GM13976 (cell line): ENCODE data around the gene GNG7.

Experiments used
- DNase-seq: peaks from one replicate; pipeline ENCODE4 v3.0.0; 2012; ENCODE audit warnings: low spot score
- CTCF ChIP-seq: IDR thresholded peaks from 2 replicates; pipeline ENCODE4 v1.5.1; 2012; ENCODE audit warnings: borderline replicate concordance, mild to moderate bottlenecking; ENCODE audit not compliant: insufficient read depth; ENCODE audit errors: extremely low read depth, missing control alignments, control extremely low read depth
- in situ Hi-C: fragments of 300-500 bp; cut with MboI; formaldehyde crosslinking; loops from one replicate; pipeline ENCODE4 v1.12.0; 2022; ENCODE audit warnings: low sequenced_read_pairs, mixed read lengths, inconsistent platforms; ENCODE audit not compliant: unreplicated experiment

GNG7 gene

GRCh38 chr19:2516727-2517126, 185.8 kb downstream of the GNG7 start:
- in situ Hi-C loops: no loop called here

GRCh38 chr19:2514981-2515518, 187.4 kb downstream of the GNG7 start:
- in situ Hi-C loops: no loop called here
- TF ChIP-seq CTCF: no peak
- no peak for DNase-seq

More at GRCh38 chr19:2516727-2517126, 185.8 kb downstream of the GNG7 start:
- no peak for TF ChIP-seq CTCF
- DNase-seq: no peak

- in situ Hi-C loops: no loop called here
- DNase-seq: no peak
- TF ChIP-seq CTCF: no peak
Observed at GRCh38 chr19:2512523-2513431, 189.7 kb downstream of the GNG7 start.

GRCh38 chr19:2511991-2512390, 190.5 kb downstream of the GNG7 start:
- in situ Hi-C loops: no loop called here
- no peak for TF ChIP-seq CTCF
- peak; percentile 65 for DNase-seq

- in situ Hi-C loops: no loop called here
- no peak for TF ChIP-seq CTCF
- DNase-seq: no peak
Observed at GRCh38 chr19:2511570-2511969, 190.9 kb downstream of the GNG7 start.

- no peak for TF ChIP-seq CTCF
- no peak for DNase-seq
- in situ Hi-C loops: no loop called here
Observed at GRCh38 chr19:2509096-2509495, 193.4 kb downstream of the GNG7 start.
